Neuronal stem cell (in vitro differentiated cells): ENCODE measurements around the gene RFX1.
A peak's percentile ranks its signal among the peaks of the same experiment; 100 is the strongest.

ENCODE experiments used
- DNase-seq: peaks from one replicate; pipeline ENCODE4 v3.0.0-alpha.2; 2013; ENCODE audit warnings: low spot score
- H2AFZ ChIP-seq: one replicate; pipeline ENCODE4 v1.6.1; 2013; ENCODE audit warnings: mild to moderate bottlenecking, low read length, inconsistent platforms
- H2AK5ac ChIP-seq: 2 replicates; pipeline ENCODE4 v1.6.1; 2013; ENCODE audit warnings: low read depth, mild to moderate bottlenecking, inconsistent platforms, low read length, moderate library complexity, mixed read lengths
- H2BK120ac ChIP-seq: 2 replicates; pipeline ENCODE4 v1.6.1; 2013; ENCODE audit warnings: low read depth, mild to moderate bottlenecking, inconsistent platforms, low read length, moderate library complexity, mixed read lengths
- H2BK12ac ChIP-seq: one replicate; pipeline ENCODE4 v1.6.1; 2013; ENCODE audit warnings: low read length, inconsistent platforms
- H2BK15ac ChIP-seq: 2 replicates; pipeline ENCODE4 v1.6.1; 2013; ENCODE audit warnings: mild to moderate bottlenecking, low read length, inconsistent platforms, mixed read lengths
- H2BK5ac ChIP-seq: one replicate; pipeline ENCODE4 v1.6.1; 2013; ENCODE audit warnings: inconsistent platforms, mild to moderate bottlenecking, low read length, moderate library complexity
- H3K14ac ChIP-seq: one replicate; pipeline ENCODE4 v1.6.1; 2013; ENCODE audit warnings: low read length, inconsistent platforms
- H3K18ac ChIP-seq: 2 replicates; pipeline ENCODE4 v1.6.1; 2013; ENCODE audit warnings: low read length, inconsistent platforms
- H3K23ac ChIP-seq: 2 replicates; pipeline ENCODE4 v1.6.1; 2013; ENCODE audit warnings: low read depth, mild to moderate bottlenecking, mixed read lengths, low read length, inconsistent platforms; ENCODE audit not compliant: poor library complexity
- H3K27ac ChIP-seq: replicated peaks from 3 replicates; pipeline ENCODE4 v1.5.1; 2013; ENCODE audit warnings: low read length, inconsistent platforms
- H3K27me3 ChIP-seq, 3 experiments: 2 replicates each; pipeline ENCODE4 v1.6.1; 2013; ENCODE audit warnings: low read length in 3 of 3, mild to moderate bottlenecking in 2 of 3, inconsistent platforms in 1 of 3, low read depth in 1 of 3, mixed read lengths in 1 of 3, moderate library complexity in 1 of 3; ENCODE audit not compliant: control insufficient read depth in 3 of 3, insufficient read depth in 3 of 3
- H3K36me3 ChIP-seq, 2 donors: replicated peaks in 1 of 2; 2 replicates each; pipeline ENCODE4 v1.6.1; 2013; ENCODE audit warnings: low read length in 2 of 2; ENCODE audit not compliant: control insufficient read depth in 2 of 2, insufficient read depth in 2 of 2
- H3K4ac ChIP-seq: 2 replicates; pipeline ENCODE4 v1.6.1; 2013; ENCODE audit warnings: inconsistent platforms, mild to moderate bottlenecking, low read length, moderate library complexity
- H3K4me1 ChIP-seq, 2 donors: 1 replicate in 1 of 2; 2 replicates in 1 of 2; pipeline ENCODE4 v1.6.1; 2013; ENCODE audit warnings: low read length in 2 of 2, low read depth in 1 of 2; ENCODE audit not compliant: control insufficient read depth in 2 of 2, insufficient read depth in 1 of 2
- H3K4me2 ChIP-seq: one replicate; pipeline ENCODE4 v1.6.1; 2013; ENCODE audit warnings: mild to moderate bottlenecking, low read length, inconsistent platforms; ENCODE audit not compliant: insufficient read depth, poor library complexity, severe bottlenecking
- H3K4me3 ChIP-seq, 2 donors: 2 replicates each; pipeline ENCODE4 v1.5.1; 2013; ENCODE audit warnings: low read length in 2 of 2, mild to moderate bottlenecking in 2 of 2, inconsistent platforms in 1 of 2, moderate library complexity in 1 of 2
- H3K79me1 ChIP-seq: one replicate; pipeline ENCODE4 v1.6.1; 2013; ENCODE audit warnings: low read depth, mild to moderate bottlenecking, inconsistent platforms, low read length, moderate library complexity
- H3K9ac ChIP-seq: one replicate; pipeline ENCODE4 v1.6.1; 2013; ENCODE audit warnings: mild to moderate bottlenecking, low read depth, low read length, inconsistent platforms; ENCODE audit not compliant: poor library complexity
- H3K9me3 ChIP-seq, 2 donors: replicated peaks in 1 of 2; 2 replicates each; pipeline versions ENCODE3 to v1.6.1; 2013; ENCODE audit warnings: low read length in 2 of 2, mild to moderate bottlenecking in 2 of 2, inconsistent platforms in 1 of 2, low read depth in 1 of 2, mixed read lengths in 1 of 2, moderate library complexity in 1 of 2; ENCODE audit not compliant: control insufficient read depth in 2 of 2, insufficient read depth in 1 of 2
- H4K8ac ChIP-seq: one replicate; pipeline ENCODE4 v1.6.1; 2013; ENCODE audit warnings: low read depth, mild to moderate bottlenecking, inconsistent platforms, low read length, moderate library complexity
- H4K91ac ChIP-seq: one replicate; pipeline ENCODE4 v1.6.1; 2013; ENCODE audit warnings: low read length, low read depth, mild to moderate bottlenecking, inconsistent platforms; ENCODE audit not compliant: poor library complexity
- WGBS, 2 donors: extraction: QIAGEN DNeasy Blood & Tissue Kit; methylation state at CpG; one replicate each; pipeline ENCODE4 v1.1.7; 2013; ENCODE audit warnings: missing lambda C conversion rate in 2 of 2, mixed read lengths in 1 of 2; ENCODE audit not compliant: insufficient read length in 2 of 2, insufficient replicate concordance in 1 of 2; ENCODE audit errors: extremely low coverage in 2 of 2; 5-methylcytosine and 5-hydroxymethylcytosine counted together

The RFX1 gene

GRCh38 chr19:13981988-13982501 is 24.1 kb downstream of the RFX1 start:
- Histone ChIP-seq H3K9me3 (no peaks in the 10 kb centered on the region), H3K4ac (no peak overlapping the region), H3K23ac (peak overlapping the region; percentile 96), H2AK5ac (no peak overlapping the region), H3K9ac (peak overlapping the region; percentile 77), H2BK15ac (no peak overlapping the region), H3K14ac (no peak overlapping the region), H3K4me2 (no peak overlapping the region), H3K4me3 (no peak overlapping the region), H2BK120ac (no peak overlapping the region), H2BK5ac (no peak overlapping the region), H2AFZ (no peak overlapping the region), H3K36me3 (peaks cover 15 to 20% of the 10 kb centered on the region in 2 donors), H3K4me1 (peaks cover 11 to 18% of the 10 kb centered on the region in 2 donors), H2BK12ac (no peak overlapping the region), H4K8ac (no peak overlapping the region), H3K79me1 (peaks cover 10% of the 10 kb centered on the region), H4K91ac (no peak overlapping the region), H3K18ac (peak overlapping the region; percentile 48), H3K27ac (no peak overlapping the region), H3K27me3 (no peaks in the 10 kb centered on the region)
- no peak for DNase-seq
- no CpG with 5 or more reads among the region's 17 CpGs for WGBS, 2 donors

GRCh38 chr19:13981467-13981866 is 24.7 kb downstream of the RFX1 start:
- Histone ChIP-seq H3K18ac (no peak overlapping the region), H3K9ac (no peak overlapping the region), H2BK15ac (no peak overlapping the region), H3K4me1 (peaks cover 10 to 18% of the 10 kb centered on the region in 2 donors), H2BK12ac (no peak overlapping the region), H4K8ac (no peak overlapping the region), H4K91ac (no peak overlapping the region), H2BK120ac (no peak overlapping the region), H3K27me3 (no peaks in the 10 kb centered on the region), H3K79me1 (peaks cover 10% of the 10 kb centered on the region), H3K9me3 (no peaks in the 10 kb centered on the region), H3K27ac (no peak overlapping the region), H2BK5ac (no peak overlapping the region), H3K4me3 (no peak overlapping the region), H2AK5ac (no peak overlapping the region), H3K14ac (no peak overlapping the region), H3K4me2 (no peak overlapping the region), H3K4ac (no peak overlapping the region), H2AFZ (no peak overlapping the region), H3K23ac (no peak overlapping the region), H3K36me3 (peaks cover 15 to 20% of the 10 kb centered on the region in 2 donors)
- no CpG with 5 or more reads among the region's 9 CpGs for WGBS, 2 donors
- no peak for DNase-seq

- no peak for DNase-seq
- H3K4me2 ChIP-seq = no peak overlapping the region
- H4K8ac ChIP-seq = no peak overlapping the region
- WGBS, 2 donors = no CpG with 5 or more reads among the region's 5 CpGs
- no peaks in the 10 kb centered on the region for H3K27me3 ChIP-seq
- no peak overlapping the region for H2BK15ac ChIP-seq
- H2AK5ac ChIP-seq = no peak overlapping the region
- H3K9ac ChIP-seq = no peak overlapping the region
- no peaks in the 10 kb centered on the region for H3K9me3 ChIP-seq
- H2BK5ac ChIP-seq = peak overlapping the region; percentile 24
- peaks cover 17 to 20% of the 10 kb centered on the region in 2 donors for H3K36me3 ChIP-seq
- no peak overlapping the region for H3K4ac ChIP-seq
- no peak overlapping the region for H3K14ac ChIP-seq
- no peak overlapping the region for H2BK12ac ChIP-seq
- H2BK120ac ChIP-seq = no peak overlapping the region
- H2AFZ ChIP-seq = no peak overlapping the region
- H4K91ac ChIP-seq = no peak overlapping the region
- H3K23ac ChIP-seq = peak overlapping the region; percentile 55
- peaks cover 6 to 14% of the 10 kb centered on the region in 2 donors for H3K4me1 ChIP-seq
- H3K18ac ChIP-seq = no peak overlapping the region
- H3K79me1 ChIP-seq = peaks cover 12% of the 10 kb centered on the region
- H3K27ac ChIP-seq = no peak overlapping the region
- no peak overlapping the region for H3K4me3 ChIP-seq
Observed at GRCh38 chr19:13981021-13981420, 25.1 kb downstream of the RFX1 start.

DNA sequence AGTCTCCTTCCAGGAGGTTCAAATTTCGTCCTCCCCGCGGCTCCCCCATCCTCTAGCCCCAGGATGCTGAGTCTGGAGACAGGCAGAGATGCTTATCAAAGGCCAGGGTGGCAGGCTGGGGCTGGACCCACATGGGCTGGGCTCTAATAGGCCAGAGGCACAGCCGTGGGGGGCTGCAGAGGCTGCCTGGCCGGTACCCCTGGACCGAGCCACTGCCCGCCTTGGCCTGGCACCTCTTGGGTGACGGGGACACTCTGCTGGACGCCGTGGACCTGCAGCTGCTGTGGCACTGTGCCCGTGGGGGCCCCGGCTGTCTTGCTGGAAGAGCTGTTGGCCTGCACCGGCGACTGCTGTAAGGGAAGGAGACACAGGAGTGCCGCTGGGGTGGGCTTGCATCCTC is 25.8 kb downstream of the RFX1 start:
- no CpG with 5 or more reads among the region's 15 CpGs for WGBS, 2 donors
- peak overlapping the region; percentile 91 for H3K23ac ChIP-seq
- H3K4me3 ChIP-seq = no peak overlapping the region
- no peaks in the 10 kb centered on the region for H3K9me3 ChIP-seq
- H4K8ac ChIP-seq = no peak overlapping the region
- no peak for DNase-seq
- peak overlapping the region; percentile 71 for H3K14ac ChIP-seq
- no peak overlapping the region for H4K91ac ChIP-seq
- H2BK120ac ChIP-seq = no peak overlapping the region
- no peak overlapping the region for H3K4me2 ChIP-seq
- no peak overlapping the region for H2BK5ac ChIP-seq
- no peak overlapping the region for H2BK15ac ChIP-seq
- H3K9ac ChIP-seq = no peak overlapping the region
- peaks cover 5 to 13% of the 10 kb centered on the region in 2 donors for H3K4me1 ChIP-seq
- H2BK12ac ChIP-seq = no peak overlapping the region
- H3K27ac ChIP-seq = no peak overlapping the region
- no peak overlapping the region for H2AFZ ChIP-seq
- peaks cover 10% of the 10 kb centered on the region for H3K79me1 ChIP-seq
- no peaks in the 10 kb centered on the region for H3K27me3 ChIP-seq
- H2AK5ac ChIP-seq = peak overlapping the region; percentile 8
- H3K4ac ChIP-seq = no peak overlapping the region
- H3K18ac ChIP-seq = no peak overlapping the region
- peaks cover 20 to 22% of the 10 kb centered on the region in 2 donors for H3K36me3 ChIP-seq
